Motor neuron (in vitro differentiated cells): Measurements from ENCODE around the gene TMEM82. TPM values are rescaled to one million over a fixed set of nuclear protein-coding genes. Genes with fewer than 3 reads are reported as not detected.
A peak's percentile ranks its signal among the peaks of the same experiment; 100 is the strongest.

Experiments used
- ATAC-seq, 8 experiments: fragments of 200-7000 bp; cut with Tn5 transposase; replicated peaks in 6 of 8; 2 replicates each; pipeline ENCODE4 v1.8.0; 2021; ENCODE audit warnings: mild to moderate bottlenecking in 8 of 8, moderate library complexity in 8 of 8
- H3K27ac ChIP-seq, 2 donors: fragments of 250-450 bp; sonication (Bioruptor Pico); 2 replicates each; pipeline ENCODE4 v1.9.0; 2021; ENCODE audit warnings: antibody characterized with exemption in 2 of 2, mild to moderate bottlenecking in 2 of 2, moderate library complexity in 1 of 2
- H3K4me1 ChIP-seq, 2 donors: fragments of 250-450 bp; sonication (Bioruptor Pico); replicated peaks in 1 of 2; 2 replicates each; pipeline ENCODE4 v1.6.1; 2021; ENCODE audit warnings: antibody characterized with exemption in 2 of 2, mild to moderate bottlenecking in 2 of 2, moderate library complexity in 1 of 2
- H3K4me3 ChIP-seq, 5 donors: fragments of 250-450 bp; sonication (Bioruptor Pico); 2 replicates each; pipeline ENCODE4 v1.9.0; 2021; ENCODE audit warnings: antibody characterized with exemption in 5 of 5, mild to moderate bottlenecking in 5 of 5, moderate library complexity in 4 of 5
- WGBS, 10 experiments: fragments of 450-650 bp; shearing (Covaris generic); methylation state at CpG; one replicate each; pipeline ENCODE4 v1.0.0; 2022; 5-methylcytosine and 5-hydroxymethylcytosine counted together
- in situ Hi-C, 9 experiments: fragments of 400-800 bp; cut with MboI; loops; one replicate each; pipeline ENCODE4 v1.15.0; 2021; ENCODE audit warnings: low sequenced_read_pairs in 9 of 9, low pct_unique_long_range_greater_than_20kb in 2 of 9; ENCODE audit not compliant: unreplicated experiment in 9 of 9
- total RNA-seq, 8 experiments: library from RNA; unstranded; fragments of 300-600 nt; gene quantifications; 2 replicates each; pipeline versions ENCODE4 v1.2.3 to v1.2.4, GENCODE V29; 2022

TMEM82 gene
- total RNA-seq, 8 experiments from 2014 or later: 0.28 TPM; not detected in 7

GRCh38 chr1:15707239-15707925, 34.9 kb upstream of the TMEM82 start:
- no peak overlapping the region for H3K4me3 ChIP-seq
- in situ Hi-C loops: no loop called here
- H3K4me1 ChIP-seq: no peaks in the 10 kb centered on the region
- ATAC-seq: no peak
- H3K27ac ChIP-seq: no peak overlapping the region
- 80 to 97% (median 85%) methylated on average over 1 to 8 of the region's 8 CpGs; no CpG with 5 or more reads in 2 of the 10 experiments for WGBS, 10 experiments

- WGBS, 10 experiments: 67 to 100% (median 91%) methylated on average over 5 to 15 of the region's 15 CpGs; no CpG with 5 or more reads in 1 of the 10 experiments
- H3K4me3 ChIP-seq: no peak overlapping the region
- H3K27ac ChIP-seq: no peak overlapping the region
- in situ Hi-C loops: no loop called here
- ATAC-seq: no peak
- H3K4me1 ChIP-seq: no peaks in the 10 kb centered on the region
Observed at GRCh38 chr1:15708486-15709137, 33.7 kb upstream of the TMEM82 start.

- 82 to 100% (median 98%) methylated on average over 1 to 4 of the region's 4 CpGs; no CpG with 5 or more reads in 1 of the 10 experiments for WGBS, 10 experiments
- H3K4me3 ChIP-seq: no peak overlapping the region
- no peaks in the 10 kb centered on the region for H3K4me1 ChIP-seq
- ATAC-seq: no peak
- no peak overlapping the region for H3K27ac ChIP-seq
- in situ Hi-C loops: no loop called here
Observed at GRCh38 chr1:15709226-15709625, 33.1 kb upstream of the TMEM82 start.

- in situ Hi-C loops: no loop called here
- WGBS, 10 experiments: 30 to 64% (median 50%) methylated on average over 2 to 4 of the region's 4 CpGs
- peak in 6 of 8 experiments; percentile 33 to 83 (median 62) for ATAC-seq
- H3K27ac ChIP-seq: no peak overlapping the region
- H3K4me3 ChIP-seq: no peak overlapping the region
- no peaks in the 10 kb centered on the region for H3K4me1 ChIP-seq
Observed at GRCh38 chr1:15712168-15712567, 30.1 kb upstream of the TMEM82 start.

GRCh38 chr1:15714406-15715136, 27.7 kb upstream of the TMEM82 start:
- peak in 2 of 8 experiments; percentile 60 to 77 for ATAC-seq
- H3K4me3 ChIP-seq: no peak overlapping the region
- in situ Hi-C loops: no loop called here
- no peaks in the 10 kb centered on the region for H3K4me1 ChIP-seq
- WGBS, 10 experiments: 21 to 100% (median 83%) methylated on average over 1 to 4 of the region's 4 CpGs; no CpG with 5 or more reads in 2 of the 10 experiments
- H3K27ac ChIP-seq: no peak overlapping the region

GRCh38 chr1:15717418-15718125, 24.7 kb upstream of the TMEM82 start:
- in situ Hi-C loops: no loop called here
- WGBS, 10 experiments: 83 to 100% (median 97%) methylated on average over 1 to 11 of the region's 11 CpGs; no CpG with 5 or more reads in 2 of the 10 experiments
- Histone ChIP-seq H3K4me3 (no peak overlapping the region), H3K4me1 (no peaks in the 10 kb centered on the region), H3K27ac (no peak overlapping the region)
- ATAC-seq: no peak

- 73 to 100% (median 100%) methylated on average over 1 to 5 of the region's 8 CpGs; no CpG with 5 or more reads in 2 of the 10 experiments for WGBS, 10 experiments
- no peak overlapping the region for H3K4me3 ChIP-seq
- H3K4me1 ChIP-seq: no peaks in the 10 kb centered on the region
- H3K27ac ChIP-seq: no peak overlapping the region
- no peak for ATAC-seq
- in situ Hi-C loops: no loop called here
Observed at GRCh38 chr1:15718199-15718601, 24.1 kb upstream of the TMEM82 start.

- 64 to 100% (median 92%) methylated on average over 1 to 12 of the region's 12 CpGs for WGBS, 10 experiments
- Histone ChIP-seq H3K4me3 (no peak overlapping the region), H3K4me1 (no peaks in the 10 kb centered on the region), H3K27ac (no peak overlapping the region)
- in situ Hi-C loops: no loop called here
- no peak for ATAC-seq
Observed at GRCh38 chr1:15719381-15720120, 22.7 kb upstream of the TMEM82 start.

- Histone ChIP-seq H3K4me1 (no peaks in the 10 kb centered on the region), H3K4me3 (no peak overlapping the region), H3K27ac (no peak overlapping the region)
- in situ Hi-C loops: no loop called here
- ATAC-seq: no peak
- WGBS, 10 experiments: 79 to 100% (median 92%) methylated on average over 1 to 2 of the region's 3 CpGs; no CpG with 5 or more reads in 4 of the 10 experiments
Observed at GRCh38 chr1:15720861-15721260, 21.4 kb upstream of the TMEM82 start.

GRCh38 chr1:15722411-15722810, 19.9 kb upstream of the TMEM82 start:
- 71 to 100% (median 95%) methylated on average over 1 to 4 of the region's 4 CpGs; no CpG with 5 or more reads in 6 of the 10 experiments for WGBS, 10 experiments
- Histone ChIP-seq H3K27ac (no peak overlapping the region), H3K4me3 (no peak overlapping the region), H3K4me1 (no peaks in the 10 kb centered on the region)
- ATAC-seq: no peak
- in situ Hi-C loops: no loop called here

- H3K4me1 ChIP-seq: no peaks in the 10 kb centered on the region
- WGBS, 10 experiments: 80 to 100% (median 94%) methylated on average over 1 to 13 of the region's 13 CpGs; no CpG with 5 or more reads in 1 of the 10 experiments
- ATAC-seq: peak in 2 of 8 experiments; percentile 34 to 46
- H3K4me3 ChIP-seq: no peak overlapping the region
- in situ Hi-C loops: no loop called here
- H3K27ac ChIP-seq: no peak overlapping the region
Observed at GRCh38 chr1:15722836-15723532, 19.3 kb upstream of the TMEM82 start.
